ENCODE measurements around the gene LIX1L. TPM values are rescaled to one million over a fixed set of nuclear protein-coding genes. Genes with fewer than 3 reads are reported as not detected.

LIX1L gene
- total RNA-seq, 6 experiments from 2014 or later, result 10.6 to 11.9 (median 11.0) TPM

DNA sequence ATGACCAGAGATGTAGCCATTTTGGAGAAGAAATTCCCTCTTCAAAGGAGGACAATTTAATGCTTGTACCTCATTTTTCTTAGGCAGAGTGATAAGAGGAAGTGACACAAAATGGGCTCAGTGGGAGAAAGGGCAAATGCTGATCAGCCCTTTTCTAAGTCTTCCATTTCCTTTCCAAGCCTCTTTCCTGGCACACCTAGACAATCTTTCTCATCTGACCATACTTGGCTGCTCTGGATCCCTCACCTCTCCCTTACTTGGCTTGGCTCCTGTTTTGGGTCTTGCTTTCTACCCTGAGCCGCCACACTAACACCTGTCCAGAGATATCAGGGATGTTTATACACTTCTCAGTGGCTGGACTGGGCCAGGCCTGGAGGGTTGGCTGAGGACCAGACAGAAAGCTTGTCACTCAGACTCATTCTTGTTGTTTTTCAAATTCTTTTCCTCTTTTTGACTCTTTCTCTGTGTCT lies 25.4 kb upstream of the LIX1L start:
- Histone ChIP-seq H3K4me3 (no peak overlapping the region), H3K4me1 (peaks cover 0 to 61% (median 19%) of the 10 kb centered on the region in 4 donors), H3K27me3 (no peaks in the 10 kb centered on the region), H3K9me3 (no peaks in the 10 kb centered on the region), H3K27ac (peak overlapping the region; percentile 44 to 48 (median 46)), H3K36me3 (no peaks in the 10 kb centered on the region)
- peak in 1 of 3 donors; percentile 69 for DNase-seq
- 8% methylated on average over 1 of the region's 1 CpG for WGBS (ENCODE audit: insufficient coverage, low coverage, low lambda C conversion rate, missing lambda C conversion rate)
- intact Hi-C loops (cut with DNase I), result no loop called here
- peak; percentile 20 to 62 (median 52) for ATAC-seq
- peak; percentile 30 for TF ChIP-seq POLR2A (IDR thresholded peaks at IDR 0.05)
- TF ChIP-seq, protein P1, sequence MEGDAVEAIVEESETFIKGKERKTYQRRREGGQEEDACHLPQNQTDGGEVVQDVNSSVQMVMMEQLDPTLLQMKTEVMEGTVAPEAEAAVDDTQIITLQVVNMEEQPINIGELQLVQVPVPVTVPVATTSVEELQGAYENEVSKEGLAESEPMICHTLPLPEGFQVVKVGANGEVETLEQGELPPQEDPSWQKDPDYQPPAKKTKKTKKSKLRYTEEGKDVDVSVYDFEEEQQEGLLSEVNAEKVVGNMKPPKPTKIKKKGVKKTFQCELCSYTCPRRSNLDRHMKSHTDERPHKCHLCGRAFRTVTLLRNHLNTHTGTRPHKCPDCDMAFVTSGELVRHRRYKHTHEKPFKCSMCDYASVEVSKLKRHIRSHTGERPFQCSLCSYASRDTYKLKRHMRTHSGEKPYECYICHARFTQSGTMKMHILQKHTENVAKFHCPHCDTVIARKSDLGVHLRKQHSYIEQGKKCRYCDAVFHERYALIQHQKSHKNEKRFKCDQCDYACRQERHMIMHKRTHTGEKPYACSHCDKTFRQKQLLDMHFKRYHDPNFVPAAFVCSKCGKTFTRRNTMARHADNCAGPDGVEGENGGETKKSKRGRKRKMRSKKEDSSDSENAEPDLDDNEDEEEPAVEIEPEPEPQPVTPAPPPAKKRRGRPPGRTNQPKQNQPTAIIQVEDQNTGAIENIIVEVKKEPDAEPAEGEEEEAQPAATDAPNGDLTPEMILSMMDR (IDR thresholded peaks at IDR 0.05), result no peak

DNA sequence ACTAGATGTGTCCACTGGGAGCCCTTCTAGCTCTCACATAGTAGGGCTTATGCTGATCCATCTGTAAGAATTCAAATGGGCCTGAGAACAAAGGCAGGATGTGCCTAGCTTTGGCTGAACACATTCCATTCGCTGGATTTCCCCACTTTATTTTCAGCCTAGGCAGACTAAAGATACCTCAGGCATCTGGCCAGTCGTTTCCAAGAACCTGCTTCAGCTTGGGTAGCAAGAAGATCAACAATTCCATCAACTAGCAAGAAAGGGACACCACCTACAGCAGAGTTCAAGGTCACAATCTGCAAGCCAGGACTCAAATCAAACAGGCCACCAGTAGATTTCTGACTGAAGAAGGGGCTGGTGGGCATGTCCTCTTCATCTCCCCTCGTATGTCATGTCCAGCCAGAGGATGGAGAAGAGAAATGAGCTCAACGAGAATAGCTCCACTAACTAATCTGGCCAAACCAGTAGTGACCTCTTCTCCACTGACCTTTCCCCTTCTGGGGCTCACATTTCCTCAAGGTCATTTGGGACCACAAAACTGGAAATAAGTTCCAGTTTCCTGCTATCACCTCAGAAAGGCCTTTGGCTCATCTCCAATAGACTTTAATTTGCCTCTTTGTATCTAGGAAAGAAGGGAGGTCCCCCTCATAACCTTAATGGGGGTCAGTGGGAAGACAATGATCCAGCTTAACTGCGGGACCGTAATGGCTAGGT lies 24.4 kb upstream of the LIX1L start:
- H3K27ac ChIP-seq, result peak overlapping the region; percentile 44 to 48 (median 46)
- no peaks in the 10 kb centered on the region for H3K36me3 ChIP-seq
- intact Hi-C loops (cut with DNase I), result no loop called here
- peaks cover 0 to 65% (median 22%) of the 10 kb centered on the region in 4 donors for H3K4me1 ChIP-seq
- H3K9me3 ChIP-seq, result no peaks in the 10 kb centered on the region
- H3K27me3 ChIP-seq, result no peaks in the 10 kb centered on the region
- no peak overlapping the region for H3K4me3 ChIP-seq
- 55% methylated on average over 6 of the region's 6 CpGs for WGBS (ENCODE audit: insufficient coverage, low coverage, low lambda C conversion rate, missing lambda C conversion rate)
- no peak for ATAC-seq
- DNase-seq, result no peak
- TF ChIP-seq, protein P1 (IDR thresholded peaks at IDR 0.05), result no peak
- no peak for TF ChIP-seq POLR2A (IDR thresholded peaks at IDR 0.05)

DNA sequence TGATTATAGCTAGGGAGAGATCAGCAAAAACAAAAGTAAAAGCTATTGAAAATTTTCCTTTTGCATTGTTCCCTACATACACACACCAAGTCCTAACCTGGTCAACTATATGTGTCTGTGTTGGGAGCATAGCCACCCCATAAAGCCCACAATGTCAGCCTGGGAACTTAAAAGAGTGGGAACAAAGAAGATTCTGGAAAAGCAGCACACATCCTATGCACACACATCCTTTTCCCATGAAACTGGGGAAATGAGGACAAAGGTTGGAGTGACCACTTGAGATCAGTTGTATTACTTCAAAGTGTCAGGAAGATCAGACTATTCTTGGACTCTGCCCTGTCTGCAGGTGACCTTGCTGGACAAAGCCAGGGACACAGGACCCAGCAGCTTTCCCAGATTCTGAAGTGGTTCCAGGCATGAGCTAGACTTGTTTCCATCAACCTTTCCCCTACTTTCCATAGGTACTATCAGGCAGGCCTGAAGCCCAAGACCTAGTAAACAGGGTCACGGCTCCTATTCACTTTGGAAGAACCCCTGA lies 22.7 kb upstream of the LIX1L start:
- Histone ChIP-seq H3K27me3 (no peaks in the 10 kb centered on the region), H3K4me1 (peaks cover 0 to 51% (median 17%) of the 10 kb centered on the region in 4 donors), H3K27ac (peak overlapping the region; percentile 77 to 86 (median 81)), H3K9me3 (no peaks in the 10 kb centered on the region), H3K36me3 (no peaks in the 10 kb centered on the region), H3K4me3 (no peak overlapping the region)
- 33% methylated on average over 1 of the region's 1 CpG for WGBS (ENCODE audit: insufficient coverage, low coverage, low lambda C conversion rate, missing lambda C conversion rate)
- ATAC-seq, result peak; percentile 6 to 62 (median 54)
- peak in 2 of 3 donors; percentile 66 to 68 for DNase-seq
- TF ChIP-seq, protein P1 (IDR thresholded peaks at IDR 0.05), result no peak
- TF ChIP-seq POLR2A (IDR thresholded peaks at IDR 0.05), result no peak
- intact Hi-C loops (cut with DNase I), result no loop called here

DNA sequence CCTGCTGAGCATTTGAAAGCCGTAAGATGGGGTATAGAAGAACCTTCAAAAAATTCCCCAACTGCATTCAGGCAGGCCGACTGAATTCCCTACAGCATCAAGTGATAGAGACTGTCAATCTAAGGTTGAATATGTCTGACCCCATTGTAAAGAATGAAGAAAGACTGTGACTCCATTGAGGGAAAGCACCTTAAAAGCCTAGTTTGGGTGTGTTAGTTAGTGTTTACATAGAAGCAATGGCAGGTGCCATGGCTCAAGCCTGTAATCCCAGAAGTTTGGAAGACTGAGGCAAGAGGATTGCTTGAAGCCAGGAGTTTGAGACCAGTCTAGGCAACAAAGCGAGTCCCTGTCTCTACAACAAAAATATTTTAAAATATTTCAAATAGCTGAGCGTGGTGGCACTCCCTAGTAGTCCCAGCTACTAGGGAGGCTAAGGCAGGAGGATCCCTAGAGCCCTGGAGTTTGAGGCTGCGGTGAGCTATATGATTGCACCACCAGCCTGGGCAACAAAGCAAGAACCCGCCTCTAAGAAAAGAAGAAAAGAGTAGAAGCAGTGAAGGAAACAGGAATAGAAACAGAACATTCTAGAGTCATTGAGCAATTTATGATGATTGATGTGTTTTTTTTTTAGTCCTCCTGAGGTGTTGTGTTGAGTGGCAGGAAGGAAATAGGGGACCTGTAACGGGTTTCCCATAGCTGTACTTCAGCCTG lies 22.1 kb upstream of the LIX1L start:
- no peak for TF ChIP-seq POLR2A (IDR thresholded peaks at IDR 0.05)
- TF ChIP-seq, protein P1 (IDR thresholded peaks at IDR 0.05), result no peak
- Histone ChIP-seq H3K4me3 (no peak overlapping the region), H3K36me3 (no peaks in the 10 kb centered on the region), H3K9me3 (no peaks in the 10 kb centered on the region), H3K4me1 (peaks cover 0 to 45% (median 11%) of the 10 kb centered on the region in 4 donors), H3K27ac (peak overlapping the region; percentile 77 to 86 (median 81)), H3K27me3 (no peaks in the 10 kb centered on the region)
- intact Hi-C loops (cut with DNase I), result loop anchor here in 1 of 2 donors (5.0 kb wide), 1 partner anchor 32 kb away; no protein-coding TSS in a partner anchor
- WGBS (ENCODE audit: insufficient coverage, low coverage, low lambda C conversion rate, missing lambda C conversion rate), result 35% methylated on average over 6 of the region's 7 CpGs
- ATAC-seq (peak in 3 of 4 donors; percentile 1 to 5 (median 2)), DNase-seq (no peak)

All from right lobe of liver (tissue), 6 donors.